Umbilical cord (tissue), 2 donors: ENCODE measurements around the gene AP1G2. TPM values are rescaled to one million over a fixed set of nuclear protein-coding genes. Genes with fewer than 3 reads are reported as not detected.

Source experiments
- DNase-seq: peaks from one replicate; pipeline ENCODE4 v3.0.0-alpha.2; 2015; ENCODE audit warnings: low spot score
- total RNA-seq: library from RNA; depleted of rRNA; stranded (reverse); fragments of >200 nt; gene quantifications from one replicate; pipeline ENCODE4 v1.2.3, GENCODE V29; 2014; ENCODE audit warnings: low replicate concordance; ENCODE audit not compliant: insufficient read depth

The AP1G2 gene
- total RNA-seq, 1 donor from 2014 or later: 23.1 TPM

DNA sequence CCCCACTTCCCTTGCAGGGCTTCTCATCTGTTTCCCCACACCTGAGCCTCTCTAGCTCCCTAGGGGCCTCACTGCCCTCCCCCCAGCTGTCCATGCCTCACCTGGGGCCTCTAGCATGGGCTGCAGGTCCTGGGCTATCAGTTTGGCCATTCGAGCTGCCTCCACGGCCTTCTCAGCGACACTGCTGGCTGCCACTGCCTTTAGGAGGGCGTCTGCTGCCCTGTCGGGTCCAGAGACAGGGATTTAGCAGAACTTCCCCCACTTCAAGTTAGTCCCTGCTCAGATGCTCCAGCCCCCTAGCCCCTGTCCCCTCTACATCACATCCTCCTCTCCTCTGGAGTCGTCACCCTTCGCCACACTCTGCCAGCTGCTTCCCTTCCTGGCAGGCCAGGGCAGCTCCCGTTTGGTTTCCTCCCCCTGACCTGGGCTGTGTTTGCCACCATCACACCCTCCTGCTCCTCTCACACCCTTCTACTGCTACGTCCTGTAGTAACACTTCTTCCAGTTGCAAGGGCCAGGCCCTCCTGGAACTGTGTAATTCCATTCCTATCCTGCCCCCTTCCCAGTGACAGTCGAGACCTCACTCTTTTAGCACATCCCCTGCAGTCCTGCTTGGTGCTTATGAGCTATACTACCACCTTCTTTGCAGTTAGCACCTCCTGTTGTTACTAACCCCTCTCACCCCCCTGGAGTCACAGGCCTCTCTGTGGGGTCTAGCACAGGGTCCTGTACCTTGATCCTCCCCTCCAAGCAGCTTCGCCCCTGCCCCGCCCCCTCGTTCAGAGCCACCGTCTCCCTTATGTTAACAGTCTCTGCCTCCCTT lies 4.3 kb upstream of the AP1G2 start:
- DNase-seq: no peak

DNA sequence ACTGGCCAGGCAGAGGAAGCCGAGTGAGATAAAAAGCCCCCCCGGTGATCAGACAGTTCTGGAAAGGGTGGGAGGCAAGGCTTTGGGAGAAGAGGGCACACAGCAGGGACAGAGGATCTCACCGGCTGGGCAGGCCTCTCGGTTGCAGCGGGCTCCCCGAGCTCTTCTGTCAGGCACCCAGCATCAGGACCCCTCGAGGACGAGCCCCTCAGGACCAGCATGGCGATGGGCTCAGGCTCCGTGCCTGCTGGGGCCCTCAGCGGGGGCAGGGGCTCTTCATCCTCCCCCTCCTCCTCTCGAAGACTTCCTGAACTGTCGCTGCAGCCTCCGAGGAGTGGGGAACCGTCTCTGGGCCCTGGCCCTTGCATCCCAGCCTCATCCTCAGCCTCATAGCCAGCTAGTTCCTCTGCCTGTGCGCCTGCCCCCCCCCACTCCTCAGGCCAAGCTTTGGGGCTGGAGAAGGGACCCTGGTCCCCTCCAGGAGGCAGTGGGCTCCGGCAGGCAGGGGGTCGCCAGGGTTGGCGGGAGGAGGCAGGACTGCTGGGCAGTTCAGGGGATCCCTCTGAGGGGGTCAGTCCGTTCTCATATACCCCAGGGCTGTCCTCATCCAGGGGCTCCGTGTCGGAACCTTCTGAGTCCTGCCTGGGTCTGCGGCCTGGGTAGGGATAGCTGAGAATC lies 3.4 kb upstream of the AP1G2 start:
- no peak for DNase-seq

- DNase-seq: peak; percentile 82
These were observed 2.0 kb upstream of the AP1G2 start for GRCh38 chr14:23569443-23570151.

DNA sequence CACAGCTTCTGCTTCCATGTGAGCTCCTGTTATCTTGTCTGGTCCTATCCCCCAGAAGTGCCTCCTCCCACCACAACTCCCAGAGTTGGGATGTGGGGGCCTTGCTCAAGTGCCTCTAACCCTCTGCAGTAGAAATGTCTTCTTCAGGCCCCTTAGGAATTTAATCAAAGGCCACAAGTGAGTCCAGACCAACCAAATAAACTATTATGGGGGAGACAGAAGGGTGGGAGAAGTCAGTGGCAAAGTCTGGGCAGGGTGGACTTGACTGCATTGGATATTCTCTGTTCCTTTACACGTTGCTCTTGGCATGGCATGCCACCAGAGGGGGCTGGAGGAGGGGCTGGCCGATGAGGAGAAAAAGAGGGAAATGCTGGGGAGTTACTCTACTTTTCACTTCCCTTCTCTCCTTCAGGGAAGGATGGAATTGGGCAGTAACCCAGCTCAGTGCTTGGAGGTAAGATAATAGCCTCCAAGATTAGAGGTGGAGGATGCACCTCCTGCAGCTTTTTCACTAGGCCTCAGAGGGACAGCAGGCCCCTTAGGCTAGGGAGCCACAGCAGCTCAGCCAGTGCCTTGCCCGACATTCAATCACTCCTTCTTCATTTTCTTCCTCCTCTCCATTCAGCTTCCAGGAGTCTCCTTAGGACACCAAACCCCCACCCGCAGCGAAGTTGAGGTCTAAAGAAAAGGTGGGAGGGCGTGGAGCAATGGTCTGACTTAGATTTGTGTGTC lies 1.2 kb upstream of the AP1G2 start:
- peak; percentile 64 for DNase-seq

GRCh38 chr14:23568021-23568599 lies 519 bp upstream of the AP1G2 start:
- DNase-seq: no peak

DNA sequence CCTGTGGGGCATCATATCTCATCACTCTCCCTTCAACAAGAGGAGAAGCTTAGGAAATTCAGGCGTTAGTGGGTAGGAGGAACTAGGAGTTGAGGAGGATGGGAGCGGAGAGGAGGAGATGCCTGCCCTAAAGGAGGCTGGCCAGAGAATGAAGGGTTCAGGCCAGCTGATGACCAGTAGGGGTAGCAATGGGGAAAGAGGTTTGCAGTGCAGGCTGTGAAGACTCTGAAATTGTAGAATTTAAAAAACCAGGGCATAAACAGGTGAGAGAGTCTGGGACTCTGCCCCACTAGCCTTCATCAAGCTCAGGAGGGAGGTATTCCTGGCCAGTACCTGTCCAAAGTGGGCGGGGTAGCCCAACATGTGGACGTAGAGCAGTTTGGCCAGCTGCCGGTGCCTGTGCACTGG lies 809 bp downstream of the AP1G2 start:
- DNase-seq: no peak

GRCh38 chr14:23566112-23566777 lies 1.3 kb downstream of the AP1G2 start:
- no peak for DNase-seq

DNA sequence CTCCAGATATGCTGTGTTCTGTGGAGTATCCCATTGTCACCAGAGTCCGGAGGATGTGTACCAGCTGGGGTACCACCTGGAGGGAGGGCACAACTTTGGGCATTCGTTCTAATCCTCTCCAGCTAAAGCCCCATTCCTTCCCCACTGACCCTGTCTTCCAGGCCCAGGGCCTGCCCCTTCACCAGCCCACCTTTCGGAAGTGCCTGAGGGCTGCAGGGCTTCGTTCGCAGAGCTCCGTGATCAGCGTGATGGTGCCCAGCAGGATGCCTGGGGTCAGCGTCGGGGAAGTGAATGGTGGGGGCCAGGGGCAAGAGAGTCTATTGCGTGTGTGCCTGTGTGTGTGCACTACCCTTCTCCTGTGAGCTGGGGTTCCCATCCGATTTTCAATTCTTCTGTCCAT lies 2.0 kb downstream of the AP1G2 start:
- DNase-seq: no peak

GRCh38 chr14:23564876-23565275 lies 2.7 kb downstream of the AP1G2 start:
- DNase-seq: no peak

DNA sequence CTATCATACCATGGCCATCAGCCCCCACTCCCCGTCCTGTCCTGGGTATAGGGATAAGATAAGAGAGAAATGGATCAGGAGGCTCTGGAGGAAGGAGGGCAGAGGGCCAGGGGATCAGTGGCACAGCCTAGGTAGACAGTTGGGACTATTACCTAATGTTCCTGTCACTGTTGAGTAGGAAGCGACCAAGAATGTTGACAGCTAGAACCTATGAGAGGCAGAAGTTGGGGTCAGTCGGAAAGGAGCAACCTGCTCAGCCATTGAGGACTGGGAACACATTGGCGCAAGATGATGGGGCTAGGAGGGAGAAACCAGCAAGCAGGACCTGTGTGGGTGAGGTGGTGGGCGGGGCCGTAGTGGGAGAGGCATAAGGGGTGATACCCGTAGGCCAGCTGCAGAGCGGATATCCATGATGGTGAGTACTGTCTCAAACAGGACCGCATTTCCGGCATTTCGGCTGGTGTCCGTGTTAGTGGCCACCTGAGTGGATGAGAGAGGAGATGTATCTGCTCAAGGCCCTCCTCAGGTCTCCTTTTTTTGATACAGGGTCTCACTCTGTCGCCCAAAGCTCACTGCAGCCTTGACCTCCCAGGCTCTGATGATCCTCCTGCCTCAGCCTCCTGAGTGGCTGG lies 3.3 kb downstream of the AP1G2 start:
- no peak for DNase-seq

DNA sequence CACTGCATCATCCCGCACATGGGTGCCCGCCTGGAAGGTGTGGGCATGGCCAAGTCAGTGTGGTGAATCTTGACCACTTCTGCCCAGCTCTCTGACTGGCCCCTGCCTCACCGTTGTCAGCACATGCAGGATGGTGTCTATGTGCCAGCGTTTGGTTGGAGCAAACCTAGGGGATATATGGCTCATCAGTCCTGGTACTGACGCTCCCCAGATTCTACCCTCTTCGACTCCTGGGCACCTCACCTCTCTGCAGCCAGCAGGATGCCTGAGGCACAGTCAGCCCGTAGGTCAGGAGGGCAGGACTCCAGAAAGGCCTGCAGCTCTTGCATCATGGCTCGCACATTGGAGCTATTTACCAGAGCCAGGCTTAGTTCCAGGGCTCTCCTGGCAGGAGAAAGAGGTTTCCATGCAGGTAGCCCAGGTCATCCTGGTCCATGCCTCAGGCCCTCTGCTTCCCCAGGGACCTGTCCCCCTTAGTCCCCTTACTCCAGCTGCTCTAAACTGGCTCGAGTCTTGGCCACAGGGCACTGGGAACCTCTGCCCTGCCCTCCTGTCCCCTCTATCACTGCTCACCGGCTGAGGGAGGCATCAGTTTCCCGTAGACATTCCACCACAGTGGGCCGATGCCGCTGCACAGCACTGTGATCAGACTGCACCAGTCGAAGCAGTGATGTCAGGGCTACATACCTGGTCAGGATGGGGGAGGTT lies 4.0 kb downstream of the AP1G2 start:
- DNase-seq: no peak

DNA sequence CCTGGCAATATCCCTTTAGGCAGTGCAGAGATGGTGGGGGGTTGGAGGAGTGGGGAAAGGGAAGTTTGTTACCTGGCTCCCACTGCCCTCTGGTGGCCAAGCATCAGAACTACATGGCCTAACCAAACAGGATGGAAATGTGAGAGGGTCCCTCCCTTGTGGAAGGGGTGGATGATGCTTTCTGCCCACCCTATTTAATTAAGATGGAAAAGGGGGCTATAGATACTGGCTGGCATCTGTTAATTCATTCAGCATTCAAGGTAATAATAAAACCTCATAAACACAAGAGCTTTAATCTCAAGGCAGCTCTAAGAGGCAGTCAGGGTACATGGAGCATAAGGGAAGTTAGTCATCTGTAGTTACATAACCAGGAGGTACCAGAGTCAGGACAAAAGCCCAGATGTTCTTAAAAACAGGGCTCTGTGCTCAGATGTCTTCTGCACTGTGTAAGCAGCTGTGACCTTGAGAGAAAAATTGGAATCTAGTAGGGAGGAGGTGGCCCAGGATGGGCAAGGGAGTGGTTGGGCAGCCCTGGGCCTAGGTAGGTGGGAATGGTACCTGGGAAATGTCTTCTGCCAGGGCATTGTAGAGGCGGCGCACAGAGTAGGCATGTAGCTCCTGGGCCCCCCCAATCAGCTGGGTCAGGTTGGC lies 4.6 kb downstream of the AP1G2 start:
- no peak for DNase-seq

DNA sequence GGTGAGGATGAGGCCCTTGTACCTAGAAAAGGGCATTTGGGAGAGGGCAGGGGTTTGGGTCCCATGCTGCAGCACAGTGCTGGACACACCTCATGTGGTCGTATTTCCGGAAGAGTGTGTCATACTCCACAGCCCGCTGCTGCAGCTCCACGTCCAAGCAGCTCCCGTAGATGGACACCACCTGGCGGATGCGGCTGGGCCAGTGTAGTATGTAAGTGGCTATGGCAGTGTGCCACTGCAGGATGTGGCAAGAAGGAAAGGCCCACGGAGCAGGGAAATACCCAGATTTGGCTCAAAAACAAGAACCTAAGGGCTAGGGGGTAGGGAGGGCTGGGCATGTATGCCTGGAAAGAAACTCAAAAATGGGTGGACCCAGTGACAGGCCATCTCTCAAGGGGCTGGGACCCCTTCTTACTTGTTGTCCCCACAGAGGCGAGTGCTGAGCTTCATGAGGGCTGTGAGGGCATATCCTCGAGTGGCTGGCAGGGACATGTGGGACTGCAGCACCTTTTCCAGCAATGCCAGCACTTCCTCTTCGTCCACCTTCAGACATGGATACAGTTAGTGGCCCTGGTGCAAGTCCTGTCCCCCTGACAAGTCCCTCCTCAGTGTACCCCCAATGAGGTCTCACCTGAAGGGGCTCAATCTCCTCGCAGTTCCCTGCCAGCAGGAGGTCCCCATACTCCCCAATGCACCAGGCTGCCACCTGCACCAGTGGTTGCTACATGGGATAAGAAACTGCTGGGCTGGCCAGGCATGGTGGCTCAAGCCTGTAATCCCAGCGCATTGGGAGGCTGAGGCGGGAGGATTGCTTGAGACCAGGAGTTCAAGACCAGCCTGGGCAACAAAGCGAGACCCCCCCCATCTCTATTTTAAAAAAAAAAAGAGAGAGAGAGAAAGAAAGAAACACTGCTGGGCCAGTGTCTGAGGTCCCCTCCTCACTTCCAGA lies 5.4 kb downstream of the AP1G2 start:
- DNase-seq: no peak

GRCh38 chr14:23561259-23561658 lies 6.3 kb downstream of the AP1G2 start:
- DNase-seq: no peak

DNA sequence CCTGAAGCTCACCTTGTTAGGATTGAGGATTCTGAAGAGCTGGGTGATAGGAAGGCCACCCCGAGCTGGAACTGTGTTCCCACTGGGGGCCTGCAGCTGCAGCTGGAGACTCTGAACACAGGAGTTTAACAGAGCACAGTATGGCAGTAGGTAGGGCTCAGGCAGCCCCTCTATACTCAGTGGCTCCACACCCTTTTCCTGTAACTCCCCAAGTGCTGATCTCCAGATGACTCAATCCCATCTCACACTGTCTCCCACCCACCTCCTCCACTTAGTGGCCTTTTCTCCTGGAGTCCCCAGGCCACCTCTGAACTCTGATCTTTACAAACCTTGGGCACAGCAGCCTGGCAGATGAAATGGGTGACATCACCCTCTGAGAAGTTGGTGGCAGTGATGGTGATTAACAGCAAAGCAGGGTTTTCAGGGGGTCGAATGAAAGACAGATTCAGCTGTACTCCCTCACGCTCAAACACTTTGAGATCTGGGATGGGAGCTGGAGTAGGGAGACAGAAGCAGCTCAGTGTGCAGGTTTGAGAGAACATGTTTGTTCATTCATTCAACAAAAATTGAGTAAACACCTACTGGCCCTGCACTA lies 7.6 kb downstream of the AP1G2 start:
- DNase-seq: no peak

DNA sequence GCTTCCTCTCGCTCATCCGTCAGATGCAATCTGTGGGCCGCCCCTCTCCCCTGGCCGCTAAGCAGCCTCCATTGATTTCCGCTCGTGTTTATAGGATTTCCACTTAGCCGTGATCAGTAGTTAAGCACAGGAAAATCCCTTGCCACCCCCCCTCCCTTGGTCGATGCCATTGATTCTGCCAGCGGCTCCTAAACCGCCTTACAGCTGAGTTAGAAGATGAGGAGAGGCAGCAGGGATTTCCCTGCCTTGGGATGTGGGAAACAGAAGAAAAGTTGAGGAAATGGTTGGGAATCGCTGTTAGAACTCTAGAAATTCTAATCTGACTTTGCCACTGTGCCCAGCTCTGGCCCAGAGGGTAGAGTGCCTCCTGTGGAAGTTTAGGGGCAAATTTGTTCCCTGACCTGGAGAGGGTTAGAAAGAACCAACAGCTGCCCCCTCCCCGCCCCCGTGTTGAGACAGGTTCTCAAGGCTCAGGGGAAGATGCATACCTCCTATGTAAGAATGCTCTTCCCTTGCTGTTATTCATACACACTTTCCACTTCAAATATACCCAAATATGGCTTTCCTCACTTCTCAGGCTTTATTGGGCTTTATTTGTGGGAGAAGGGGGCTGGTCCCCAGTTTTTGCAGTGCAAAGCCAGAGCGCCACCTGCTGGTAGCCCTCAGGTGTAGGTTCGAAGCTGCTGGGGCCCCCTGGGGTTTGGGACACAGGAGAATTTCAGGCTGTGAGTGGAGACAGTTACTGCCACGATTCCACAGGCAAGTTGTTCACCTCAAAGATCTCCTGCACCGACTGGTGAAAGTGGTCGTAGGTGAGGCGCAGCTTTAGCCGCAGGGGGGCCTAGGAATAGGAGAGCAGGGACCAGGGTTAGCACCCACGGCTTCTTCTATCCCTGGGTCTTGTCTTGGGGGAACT lies 8.3 kb downstream of the AP1G2 start:
- no peak for DNase-seq
